HepG2 (cell line): ENCODE data around the gene PTPRM. TPM values are rescaled to one million over a fixed set of nuclear protein-coding genes. Genes with fewer than 3 reads are reported as not detected.
A peak's percentile ranks its signal among the peaks of the same experiment; 100 is the strongest.

Source experiments
- ATAC-seq: fragments of 200-7000 bp; cut with Tn5 transposase; 3 replicates; pipeline ENCODE4 v1.9.1; 2020; ENCODE audit warnings: mild to moderate bottlenecking, moderate library complexity
- BruUV-seq: library from RNA; stranded (reverse); fragments of 400-500 nt; replicated peaks from 2 replicates; lab custom pipeline; 2021; lab: Mats Ljungman, UMichigan
- CTCF ChIA-PET: fragments of 300-600 bp; formaldehyde crosslinking; extraction: SDS; loops from one replicate; lab custom pipeline; 2021; ENCODE audit warnings: low total read pairs, inconsistent platforms, low intra/inter-chr PET ratio; lab: Yijun Ruan, JAX
- POLR2A ChIA-PET: fragments of 350-600 bp; sonication (Branson Sonifier 250); formaldehyde crosslinking; loops from one replicate; lab custom pipeline; 2020; ENCODE audit warnings: antibody characterized with exemption, inconsistent platforms; lab: Yijun Ruan, JAX
- DNase-seq: peaks from one replicate; pipeline ENCODE4 v3.0.0-alpha.2; 2015; ENCODE audit warnings: low spot score
- FAIRE-seq: peaks from 3 replicates; lab custom pipeline; 2011; peaks lifted over from hg19 to GRCh38; lab: Jason Lieb, UNC
- H2AFZ ChIP-seq: one replicate; pipeline ENCODE4 v1.6.1; 2011; ENCODE audit warnings: low read length, inconsistent platforms
- H3K27ac ChIP-seq: fragments of 300-600 bp; 3 replicates; pipeline ENCODE4 v1.8.0; 2011; ENCODE audit warnings: mixed run types, mild to moderate bottlenecking, mixed read lengths, low read length, inconsistent platforms; ENCODE audit not compliant: insufficient read depth; ENCODE audit errors: extremely low read length
- H3K27me3 ChIP-seq, 2 experiments: fragments of 200-600 bp in 1 of 2; 2 replicates in 1 of 2; 3 replicates in 1 of 2; pipeline versions ENCODE4 v1.6.0 to v1.8.0; 2011; ENCODE audit warnings: low read length in 2 of 2, mild to moderate bottlenecking in 2 of 2, moderate library complexity in 2 of 2, inconsistent platforms in 1 of 2; ENCODE audit not compliant: insufficient read depth in 2 of 2, control insufficient read depth in 1 of 2
- H3K36me3 ChIP-seq, 2 experiments: fragments of 200-600 bp in 1 of 2; replicated peaks in 1 of 2; 2 replicates in 1 of 2; 3 replicates in 1 of 2; pipeline versions ENCODE4 v1.5.1 to v1.8.0; 2011; ENCODE audit warnings: low read length in 2 of 2, inconsistent platforms in 1 of 2; ENCODE audit not compliant: insufficient read depth in 2 of 2, control insufficient read depth in 1 of 2
- H3K4me1 ChIP-seq: 2 replicates; pipeline ENCODE4 v1.5.1; 2012; ENCODE audit warnings: low read length, inconsistent platforms; ENCODE audit not compliant: insufficient read depth
- H3K4me2 ChIP-seq: 2 replicates; pipeline ENCODE4 v1.6.0; 2011; ENCODE audit warnings: low read depth, low read length, inconsistent platforms
- H3K4me3 ChIP-seq, 3 experiments: fragments of 200-600 bp in 1 of 3; sonication (generic), shearing (Covaris generic) in 1 of 3; replicated peaks in 1 of 3; 2 replicates each; pipeline ENCODE4 v1.5.1; 2011 to 2016; ENCODE audit warnings: low read length in 3 of 3, inconsistent platforms in 2 of 3, low read depth in 2 of 3, mild to moderate bottlenecking in 2 of 3, control low read depth in 1 of 3, mixed read lengths in 1 of 3; ENCODE audit not compliant: insufficient read depth in 1 of 3
- H3K79me2 ChIP-seq: one replicate; pipeline ENCODE4 v1.6.1; 2011; ENCODE audit warnings: low read length, inconsistent platforms; ENCODE audit not compliant: insufficient read depth
- H3K9ac ChIP-seq: 2 replicates; pipeline ENCODE4 v1.6.0; 2011; ENCODE audit warnings: mild to moderate bottlenecking, low read depth, low read length, inconsistent platforms; ENCODE audit not compliant: insufficient read depth
- H3K9me3 ChIP-seq: 2 replicates; pipeline ENCODE4 v1.5.1; 2012; ENCODE audit warnings: mild to moderate bottlenecking, low read length
- H4K20me1 ChIP-seq: 2 replicates; pipeline ENCODE4 v1.6.0; 2011; ENCODE audit warnings: inconsistent platforms, mild to moderate bottlenecking, low read length, moderate library complexity; ENCODE audit not compliant: insufficient read depth
- RFXANK ChIP-seq: IDR thresholded peaks from 2 replicates; pipeline ENCODE4 v1.6.1; 2016
- WGBS: methylation state at CpG from one replicate; pipeline ENCODE4 v1.1.6; 2017; ENCODE audit warnings: low lambda C conversion rate; 5-methylcytosine and 5-hydroxymethylcytosine counted together
- in situ Hi-C: cut with HindIII; loops from 2 replicates; pipeline ENCODE4 v1.10.0; 2017; ENCODE audit warnings: low pct_unique_long_range_greater_than_20kb; ENCODE audit not compliant: extremely low pct_ligation_motif_present
- intact Hi-C: fragments of 100-400 bp; cut with micrococcal nuclease; formaldehyde crosslinking; loops from one replicate; pipeline ENCODE4 v1.10.0; 2022; ENCODE audit not compliant: unreplicated experiment
- polyA plus RNA-seq, 8 experiments: library from polyadenylated mRNA; depleted of rRNA in 3 of 8; stranded (reverse) in 7 of 8; unstranded in 1 of 8; fragments of >200 nt; fragmentation: Illumina TruSeq in 4 of 8; extraction: Trizol in 4 of 8; gene quantifications; 2 replicates each; pipeline versions ENCODE4 v1.2.1 to v1.2.3, GENCODE V29; 2011 to 2016; ENCODE audit warnings: low read depth in 4 of 8, missing spikeins in 1 of 8, mixed read lengths in 1 of 8; ENCODE audit not compliant: insufficient read depth in 1 of 8
- total RNA-seq, 5 experiments: library from RNA; depleted of rRNA; stranded (reverse); fragments of >200 nt; fragmentation: Illumina TruSeq; extraction: Trizol; gene quantifications; 2 replicates each; pipeline ENCODE4 v1.2.3, GENCODE V29; 2016; ENCODE audit warnings: low read depth in 1 of 5
- TF ChIP-seq, protein P1 (sequence below): sonication (generic); formaldehyde crosslinking; IDR thresholded peaks from 2 replicates; pipeline ENCODE4 v1.4.0; 2020; ENCODE audit warnings: missing genetic modification reagents
- TF ChIP-seq, protein P2 (sequence below), 2 experiments: IDR thresholded peaks; 2 replicates each; pipeline ENCODE4 v1.6.1; 2011 to 2012; ENCODE audit warnings: low read length in 2 of 2, borderline replicate concordance in 1 of 2, low read depth in 1 of 2, mild to moderate bottlenecking in 1 of 2, moderate library complexity in 1 of 2
- TF ChIP-seq, protein P3 (sequence below): sonication (generic); formaldehyde crosslinking; IDR thresholded peaks from 2 replicates; pipeline ENCODE4 v1.4.0; 2020; ENCODE audit warnings: mild to moderate bottlenecking, missing genetic modification reagents

PTPRM gene
- total and polyA plus RNA-seq, 2 of the 13 experiments (the other 11 are each of a cell fraction or from before 2014, with no cell fraction given): 12.6 to 108 TPM

GRCh38 chr18:8124232-8125146, 557.4 kb downstream of the PTPRM start (continued):
- TF ChIP-seq, protein P1, sequence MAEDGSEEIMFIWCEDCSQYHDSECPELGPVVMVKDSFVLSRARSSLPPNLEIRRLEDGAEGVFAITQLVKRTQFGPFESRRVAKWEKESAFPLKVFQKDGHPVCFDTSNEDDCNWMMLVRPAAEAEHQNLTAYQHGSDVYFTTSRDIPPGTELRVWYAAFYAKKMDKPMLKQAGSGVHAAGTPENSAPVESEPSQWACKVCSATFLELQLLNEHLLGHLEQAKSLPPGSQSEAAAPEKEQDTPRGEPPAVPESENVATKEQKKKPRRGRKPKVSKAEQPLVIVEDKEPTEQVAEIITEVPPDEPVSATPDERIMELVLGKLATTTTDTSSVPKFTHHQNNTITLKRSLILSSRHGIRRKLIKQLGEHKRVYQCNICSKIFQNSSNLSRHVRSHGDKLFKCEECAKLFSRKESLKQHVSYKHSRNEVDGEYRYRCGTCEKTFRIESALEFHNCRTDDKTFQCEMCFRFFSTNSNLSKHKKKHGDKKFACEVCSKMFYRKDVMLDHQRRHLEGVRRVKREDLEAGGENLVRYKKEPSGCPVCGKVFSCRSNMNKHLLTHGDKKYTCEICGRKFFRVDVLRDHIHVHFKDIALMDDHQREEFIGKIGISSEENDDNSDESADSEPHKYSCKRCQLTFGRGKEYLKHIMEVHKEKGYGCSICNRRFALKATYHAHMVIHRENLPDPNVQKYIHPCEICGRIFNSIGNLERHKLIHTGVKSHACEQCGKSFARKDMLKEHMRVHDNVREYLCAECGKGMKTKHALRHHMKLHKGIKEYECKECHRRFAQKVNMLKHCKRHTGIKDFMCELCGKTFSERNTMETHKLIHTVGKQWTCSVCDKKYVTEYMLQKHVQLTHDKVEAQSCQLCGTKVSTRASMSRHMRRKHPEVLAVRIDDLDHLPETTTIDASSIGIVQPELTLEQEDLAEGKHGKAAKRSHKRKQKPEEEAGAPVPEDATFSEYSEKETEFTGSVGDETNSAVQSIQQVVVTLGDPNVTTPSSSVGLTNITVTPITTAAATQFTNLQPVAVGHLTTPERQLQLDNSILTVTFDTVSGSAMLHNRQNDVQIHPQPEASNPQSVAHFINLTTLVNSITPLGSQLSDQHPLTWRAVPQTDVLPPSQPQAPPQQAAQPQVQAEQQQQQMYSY (CRISPR knock-in tag): no peak

- Histone ChIP-seq H4K20me1 (no peaks in the 10 kb centered on the region), H2AFZ (no peak overlapping the region), H3K27me3 (no peaks in the 10 kb centered on the region), H3K4me2 (no peak overlapping the region), H3K27ac (no peak overlapping the region), H3K79me2 (no peaks in the 10 kb centered on the region), H3K4me3 (no peak overlapping the region), H3K36me3 (peaks cover 0 to 1% of the 10 kb centered on the region in 2 experiments; a peak in 1 of 5 replicates), H3K9me3 (no peaks in the 10 kb centered on the region), H3K9ac (no peak overlapping the region), H3K4me1 (peaks cover 1% of the 10 kb centered on the region)
- ChIA-PET POLR2A (no interaction called here), CTCF (no interaction called here)
- TF ChIP-seq, protein P2, sequence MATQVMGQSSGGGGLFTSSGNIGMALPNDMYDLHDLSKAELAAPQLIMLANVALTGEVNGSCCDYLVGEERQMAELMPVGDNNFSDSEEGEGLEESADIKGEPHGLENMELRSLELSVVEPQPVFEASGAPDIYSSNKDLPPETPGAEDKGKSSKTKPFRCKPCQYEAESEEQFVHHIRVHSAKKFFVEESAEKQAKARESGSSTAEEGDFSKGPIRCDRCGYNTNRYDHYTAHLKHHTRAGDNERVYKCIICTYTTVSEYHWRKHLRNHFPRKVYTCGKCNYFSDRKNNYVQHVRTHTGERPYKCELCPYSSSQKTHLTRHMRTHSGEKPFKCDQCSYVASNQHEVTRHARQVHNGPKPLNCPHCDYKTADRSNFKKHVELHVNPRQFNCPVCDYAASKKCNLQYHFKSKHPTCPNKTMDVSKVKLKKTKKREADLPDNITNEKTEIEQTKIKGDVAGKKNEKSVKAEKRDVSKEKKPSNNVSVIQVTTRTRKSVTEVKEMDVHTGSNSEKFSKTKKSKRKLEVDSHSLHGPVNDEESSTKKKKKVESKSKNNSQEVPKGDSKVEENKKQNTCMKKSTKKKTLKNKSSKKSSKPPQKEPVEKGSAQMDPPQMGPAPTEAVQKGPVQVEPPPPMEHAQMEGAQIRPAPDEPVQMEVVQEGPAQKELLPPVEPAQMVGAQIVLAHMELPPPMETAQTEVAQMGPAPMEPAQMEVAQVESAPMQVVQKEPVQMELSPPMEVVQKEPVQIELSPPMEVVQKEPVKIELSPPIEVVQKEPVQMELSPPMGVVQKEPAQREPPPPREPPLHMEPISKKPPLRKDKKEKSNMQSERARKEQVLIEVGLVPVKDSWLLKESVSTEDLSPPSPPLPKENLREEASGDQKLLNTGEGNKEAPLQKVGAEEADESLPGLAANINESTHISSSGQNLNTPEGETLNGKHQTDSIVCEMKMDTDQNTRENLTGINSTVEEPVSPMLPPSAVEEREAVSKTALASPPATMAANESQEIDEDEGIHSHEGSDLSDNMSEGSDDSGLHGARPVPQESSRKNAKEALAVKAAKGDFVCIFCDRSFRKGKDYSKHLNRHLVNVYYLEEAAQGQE (IDR thresholded peaks at IDR 0.05; ENCODE audit: borderline replicate concordance in 1 of 2, low read depth in 1 of 2, low read length in 2 of 2): 0 out of 4 replicates have a peak, but pooled peaks of 1 of the 2 experiments have one; percentile 47
- no peak for TF ChIP-seq RFXANK (CRISPR knock-in tag)
- TF ChIP-seq, protein P3, sequence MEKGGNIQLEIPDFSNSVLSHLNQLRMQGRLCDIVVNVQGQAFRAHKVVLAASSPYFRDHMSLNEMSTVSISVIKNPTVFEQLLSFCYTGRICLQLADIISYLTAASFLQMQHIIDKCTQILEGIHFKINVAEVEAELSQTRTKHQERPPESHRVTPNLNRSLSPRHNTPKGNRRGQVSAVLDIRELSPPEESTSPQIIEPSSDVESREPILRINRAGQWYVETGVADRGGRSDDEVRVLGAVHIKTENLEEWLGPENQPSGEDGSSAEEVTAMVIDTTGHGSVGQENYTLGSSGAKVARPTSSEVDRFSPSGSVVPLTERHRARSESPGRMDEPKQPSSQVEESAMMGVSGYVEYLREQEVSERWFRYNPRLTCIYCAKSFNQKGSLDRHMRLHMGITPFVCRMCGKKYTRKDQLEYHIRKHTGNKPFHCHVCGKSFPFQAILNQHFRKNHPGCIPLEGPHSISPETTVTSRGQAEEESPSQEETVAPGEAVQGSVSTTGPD (CRISPR knock-in tag): no peak
- intact Hi-C loops (no loop called here), in situ Hi-C loops (loop anchor here (25.0 kb wide), 1 partner anchor 107 kb away; no protein-coding TSS in a partner anchor)
- no peak for FAIRE-seq
- no TSS peak for BruUV-seq
- 79% methylated on average over 5 of the region's 5 CpGs for WGBS
- DNase-seq: no peak
- ATAC-seq: no peak
Observed at GRCh38 chr18:8130096-8130495, 563.0 kb downstream of the PTPRM start.
